Gastrocnemius medialis (tissue), 4 donors: ENCODE results near the gene PGF.

ENCODE experiments used
- CTCF ChIP-seq, 5 experiments: fragments of 450-650 bp in 3 of 5; fragments of 200-600 bp in 2 of 5; sonication (generic) in 2 of 5; IDR thresholded peaks in 4 of 5; conservative IDR thresholded peaks in 1 of 5; 1 replicate in 4 of 5; 2 replicates in 1 of 5; pipeline ENCODE4 v1.5.1; 2016 to 2019; ENCODE audit warnings: antibody characterized with exemption in 5 of 5, mild to moderate bottlenecking in 3 of 5, moderate library complexity in 3 of 5
- POLR2A ChIP-seq, 2 donors: fragments of 450-650 bp; IDR thresholded peaks; one replicate each; pipeline ENCODE4 v1.6.1; 2017; ENCODE audit warnings: antibody characterized with exemption in 2 of 2, mild to moderate bottlenecking in 2 of 2, moderate library complexity in 2 of 2

GRCh38 chr14:74938531-74939495, 16.6 kb downstream of the PGF start:
- no peak for TF ChIP-seq CTCF (IDR thresholded peaks at IDR 0.05 in 4 of 5, conservative IDR thresholded peaks at IDR 0.05 in 1 of 5)
- no peak for TF ChIP-seq POLR2A (IDR thresholded peaks at IDR 0.05)
